Fibroblast of peridontal ligament (primary cell): ENCODE measurements around the gene PDLIM5.
A peak's percentile ranks its signal among the peaks of the same experiment; 100 is the strongest.
"Not testable (repeated sequence)": the region's sequence is repeated elsewhere in the genome, so short reads cannot be mapped to it uniquely, and the experiment has no call there.

Experiments
- DNase-seq: peaks from one replicate; pipeline ENCODE4 v3.0.0-alpha.2; 2010; ENCODE audit errors: extremely low read depth

PDLIM5 gene

GRCh38 chr4:94557632-94558031 is 105.9 kb downstream of the PDLIM5 start:
- not testable (repeated sequence) for DNase-seq

- no peak for DNase-seq
Measured at GRCh38 chr4:94558392-94558904, 106.7 kb downstream of the PDLIM5 start.

DNA sequence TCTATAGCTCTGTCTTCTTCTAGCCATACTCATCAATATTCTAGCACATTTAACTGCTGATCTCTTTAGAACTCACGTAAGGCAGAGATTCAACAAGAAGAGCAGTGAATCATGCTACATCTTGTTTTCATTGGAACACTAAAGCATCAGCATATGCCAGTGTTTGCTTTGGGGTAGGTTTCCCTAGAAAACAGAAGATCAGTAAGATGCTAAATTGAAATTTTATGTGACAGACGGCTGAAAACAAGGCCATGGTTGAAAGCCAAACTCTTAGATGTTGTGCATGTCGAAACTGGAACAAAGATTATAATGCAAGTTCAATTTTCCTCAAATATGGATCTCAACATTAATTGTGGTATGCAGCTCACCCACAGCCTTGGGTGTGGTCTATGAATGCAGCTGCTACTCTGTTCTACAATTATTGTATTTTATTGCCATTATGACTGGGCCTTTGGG is 107.6 kb downstream of the PDLIM5 start:
- peak; percentile 90 for DNase-seq

- peak; percentile 78 for DNase-seq
Measured at GRCh38 chr4:94561249-94562024, 109.7 kb downstream of the PDLIM5 start.

DNA sequence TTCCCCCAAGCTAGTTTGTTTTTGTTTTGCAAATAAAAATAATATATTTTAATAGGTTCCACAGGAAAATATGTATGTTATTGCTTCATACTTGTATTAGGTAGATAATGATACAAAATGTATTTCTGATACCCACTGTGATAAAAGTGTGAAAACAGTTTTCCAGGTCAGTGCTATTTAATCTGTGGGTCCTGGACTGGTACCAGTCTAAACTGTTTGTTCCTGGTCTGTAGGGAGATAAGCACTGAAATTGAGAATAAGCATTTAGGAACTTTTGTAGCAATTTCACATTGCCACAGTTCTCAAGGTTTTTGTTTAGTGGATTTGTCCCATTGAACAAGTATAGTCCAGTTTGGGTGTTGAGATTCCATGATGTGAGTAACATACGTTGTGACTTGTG is 110.5 kb downstream of the PDLIM5 start:
- no peak for DNase-seq

DNA sequence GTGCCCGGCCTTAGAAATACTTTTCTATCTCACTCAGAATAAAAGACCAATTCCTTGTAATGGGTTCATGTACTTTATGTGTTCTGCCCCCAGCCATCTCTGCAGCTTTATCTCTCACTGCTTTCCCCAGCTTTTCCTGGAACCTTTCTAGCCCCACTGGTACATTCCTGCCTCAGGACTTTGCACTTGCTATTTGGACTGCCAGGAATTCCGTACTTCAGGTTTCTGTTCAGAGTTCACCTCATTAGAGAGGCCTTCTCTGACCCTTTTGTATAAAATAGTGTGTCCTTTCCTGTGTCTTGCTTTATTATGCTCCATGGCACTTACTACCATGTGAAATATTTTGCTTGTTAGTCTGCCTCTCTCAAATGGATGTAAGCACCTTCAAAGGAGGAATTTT is 112.5 kb downstream of the PDLIM5 start:
- no peak for DNase-seq

DNA sequence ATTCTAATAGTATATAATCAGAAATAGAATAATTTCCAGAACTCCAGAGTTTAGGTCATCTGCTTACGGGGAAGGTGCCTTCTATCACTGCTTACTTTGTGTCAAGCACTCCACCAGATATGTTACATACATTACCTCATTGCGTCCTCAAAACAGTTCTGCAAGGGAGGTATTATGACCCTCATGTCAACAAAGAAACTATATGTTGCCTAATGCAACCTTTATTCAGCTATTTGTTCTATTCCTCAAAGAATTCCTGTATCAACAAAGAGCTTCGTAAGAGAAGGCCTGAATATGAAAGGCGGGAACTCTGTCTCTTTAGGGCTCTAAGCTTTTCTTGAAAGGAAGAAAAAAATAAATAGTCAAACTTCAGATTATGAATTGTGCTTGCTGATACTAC is 114.7 kb downstream of the PDLIM5 start:
- DNase-seq: no peak

DNA sequence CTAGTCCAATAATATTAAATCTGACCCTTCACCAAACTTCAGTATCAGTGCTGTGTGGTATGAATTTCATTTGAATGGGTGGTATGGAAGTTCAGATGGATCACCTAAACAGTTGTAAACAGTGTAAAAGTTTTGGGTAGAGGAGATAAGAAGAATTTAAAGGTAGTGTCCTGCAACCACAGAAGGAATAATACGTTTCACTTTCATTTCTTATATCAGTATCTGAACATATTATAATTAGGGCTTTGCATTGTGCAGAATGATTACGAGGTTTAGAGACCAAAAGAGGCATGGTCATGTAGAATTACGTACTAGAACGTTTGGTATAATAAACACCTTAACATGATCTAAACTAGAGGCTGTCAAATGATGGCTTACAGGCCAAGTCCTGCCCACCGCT is 116.1 kb downstream of the PDLIM5 start:
- no peak for DNase-seq

DNA sequence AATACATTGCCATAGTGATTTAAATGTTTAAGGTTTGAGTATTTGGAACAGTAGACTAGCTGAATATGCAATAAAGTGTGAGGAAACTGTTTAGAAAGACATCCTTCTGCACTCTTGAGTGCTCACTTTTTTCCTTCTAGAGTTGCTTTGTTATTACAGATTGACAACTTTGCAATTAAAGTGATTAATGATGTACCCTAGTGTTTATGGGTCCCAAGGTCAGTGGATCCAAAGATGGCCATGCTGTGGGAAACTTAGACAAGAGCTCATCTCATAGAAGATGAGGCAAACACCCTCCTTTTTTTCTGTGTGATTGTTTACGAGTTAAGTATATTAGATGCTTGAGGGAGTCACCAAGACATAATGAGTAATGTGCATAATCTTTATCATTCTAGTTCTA is 118.8 kb downstream of the PDLIM5 start:
- no peak for DNase-seq

DNA sequence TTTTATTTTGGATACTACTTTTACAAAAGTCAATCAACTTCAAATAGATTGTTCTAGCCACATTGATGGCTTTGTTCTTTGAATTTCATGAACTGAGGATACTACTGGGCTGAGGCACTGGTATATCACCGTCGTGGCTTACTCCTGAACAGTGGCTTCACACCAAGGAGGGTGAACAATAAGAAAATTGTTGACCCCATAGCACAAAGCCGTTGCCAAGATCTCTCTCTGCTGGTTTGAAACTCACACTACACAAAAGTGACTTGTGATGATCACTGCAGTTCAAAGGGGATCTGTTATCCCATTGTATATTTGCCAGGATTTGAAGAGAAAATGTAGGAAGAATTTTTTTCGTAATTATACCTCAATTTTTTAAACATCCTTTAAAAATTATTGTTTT is 119.6 kb downstream of the PDLIM5 start:
- no peak for DNase-seq

DNA sequence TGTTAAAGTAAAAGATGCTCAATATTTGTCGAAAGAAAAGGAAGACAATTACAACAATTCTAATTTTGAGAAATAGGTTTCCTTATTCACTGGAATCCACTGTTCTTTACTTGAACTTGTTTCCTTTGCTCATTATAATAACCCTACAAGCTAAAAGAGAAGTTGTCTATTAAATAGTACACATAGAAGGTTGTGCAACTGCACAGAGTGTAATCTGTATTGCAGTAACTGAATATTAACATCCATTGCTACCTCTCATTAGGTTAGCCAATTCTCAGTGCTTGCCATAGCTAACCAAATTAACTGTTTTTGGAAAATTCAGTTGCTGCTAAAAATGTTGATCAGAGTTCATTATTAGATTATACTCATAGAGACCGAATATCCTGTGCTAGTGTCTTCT is 120.0 kb downstream of the PDLIM5 start:
- no peak for DNase-seq

DNA sequence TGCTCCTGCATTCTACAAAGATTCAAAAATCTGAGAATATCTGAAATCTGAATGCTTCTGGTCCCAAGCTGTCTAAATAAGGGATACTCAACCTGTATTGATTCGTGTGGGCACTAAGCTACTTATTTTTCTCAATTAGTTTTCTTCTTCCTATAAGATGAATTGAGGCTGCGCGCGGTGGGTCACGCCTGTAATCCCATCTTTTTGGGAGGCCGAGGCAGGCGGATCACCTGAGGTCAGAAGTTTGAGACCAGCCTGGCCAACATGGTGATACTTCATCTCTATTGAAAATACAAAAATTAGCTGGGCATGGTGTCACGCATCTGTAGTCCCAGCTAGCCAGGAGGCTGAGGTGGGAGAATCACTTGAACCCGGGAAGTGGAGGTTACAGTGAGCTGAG is 122.3 kb downstream of the PDLIM5 start:
- no peak for DNase-seq

DNA sequence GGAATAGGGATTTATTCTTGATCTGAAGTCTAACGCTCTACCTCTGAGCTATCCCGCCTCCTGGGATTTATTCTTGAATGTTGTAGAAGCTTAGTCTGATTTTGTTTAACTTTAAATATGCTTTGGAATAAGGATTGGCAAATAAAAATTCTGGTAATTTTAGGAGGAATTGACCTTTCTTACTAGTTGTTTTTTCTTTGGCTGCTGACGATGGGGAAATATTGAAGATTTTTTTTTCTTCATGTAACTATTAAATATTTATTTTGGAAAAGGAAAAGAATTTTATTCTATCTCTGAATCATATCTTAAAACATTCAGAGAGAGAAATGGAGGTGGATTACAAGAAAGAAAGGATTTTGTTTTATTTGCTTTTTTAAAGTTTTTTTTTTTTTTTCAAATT is 122.9 kb downstream of the PDLIM5 start:
- DNase-seq: peak; percentile 54

DNA sequence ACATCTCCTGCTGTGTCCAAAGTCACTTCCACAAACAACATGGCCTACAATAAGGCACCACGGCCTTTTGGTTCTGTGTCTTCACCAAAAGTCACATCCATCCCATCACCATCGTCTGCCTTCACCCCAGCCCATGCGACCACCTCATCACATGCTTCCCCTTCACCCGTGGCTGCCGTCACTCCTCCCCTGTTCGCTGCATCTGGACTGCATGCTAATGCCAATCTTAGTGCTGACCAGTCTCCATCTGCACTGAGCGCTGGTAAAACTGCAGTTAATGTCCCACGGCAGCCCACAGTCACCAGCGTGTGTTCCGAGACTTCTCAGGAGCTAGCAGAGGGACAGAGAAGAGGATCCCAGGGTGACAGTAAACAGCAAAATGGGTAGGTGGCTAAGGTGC is 123.9 kb downstream of the PDLIM5 start:
- DNase-seq: no peak

DNA sequence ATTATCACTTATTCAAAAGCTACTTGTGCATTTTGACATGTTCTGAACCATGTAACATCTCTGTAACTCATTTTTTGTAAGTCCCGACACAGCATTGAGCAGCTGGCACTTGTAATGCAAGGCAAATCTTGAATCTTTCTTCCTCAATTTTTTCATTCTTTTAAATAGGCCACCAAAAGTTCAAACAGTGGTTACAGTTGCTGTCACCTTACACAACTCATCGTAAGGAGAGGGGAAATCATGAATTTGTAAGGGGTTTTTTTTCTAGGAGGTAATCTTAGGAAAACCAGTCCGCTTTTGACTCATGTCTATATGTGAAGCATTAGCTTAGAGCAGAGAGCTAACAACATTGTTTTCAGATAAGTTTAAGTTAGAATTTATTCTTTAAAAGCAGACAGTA is 124.5 kb downstream of the PDLIM5 start:
- no peak for DNase-seq

DNA sequence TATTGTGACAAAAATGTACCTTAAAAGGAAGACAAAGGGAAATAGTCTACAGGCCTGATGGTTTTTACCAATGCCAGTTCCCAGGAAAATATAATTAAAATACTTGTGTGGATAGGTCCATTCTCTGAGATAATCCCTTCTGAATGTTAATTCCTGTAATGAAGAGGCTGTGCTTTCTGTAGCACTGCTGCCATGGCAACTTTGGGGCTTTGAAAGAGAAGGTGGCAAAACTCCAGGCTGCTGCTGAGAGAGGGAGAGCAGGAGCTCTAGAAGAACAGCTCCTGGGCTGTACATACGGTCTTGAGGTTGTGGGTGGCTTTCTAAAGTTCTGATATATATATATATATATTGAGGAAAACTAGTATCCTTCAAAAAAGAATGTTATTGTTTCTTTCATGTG is 125.4 kb downstream of the PDLIM5 start:
- DNase-seq: peak; percentile 82

GRCh38 chr4:94578195-94578594 is 126.5 kb downstream of the PDLIM5 start:
- DNase-seq: no peak

DNA sequence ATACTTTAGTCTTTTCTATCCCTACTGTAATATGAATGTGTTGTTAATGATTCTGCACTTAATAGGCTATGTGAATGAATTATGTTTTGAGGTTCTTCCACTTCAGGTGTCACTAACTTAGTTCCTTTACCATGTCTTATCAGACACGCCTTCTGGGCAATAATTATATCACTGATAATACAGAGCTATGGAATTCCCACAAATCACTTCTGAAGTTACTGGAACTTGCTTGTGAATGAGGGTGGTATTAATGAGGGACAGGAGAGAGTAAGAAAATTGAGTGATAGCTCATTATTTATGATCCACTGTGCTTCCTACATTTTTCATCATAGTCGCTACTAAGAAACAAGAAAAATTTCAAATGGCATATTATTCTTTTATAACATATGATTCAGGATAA is 130.0 kb downstream of the PDLIM5 start:
- DNase-seq: no peak

DNA sequence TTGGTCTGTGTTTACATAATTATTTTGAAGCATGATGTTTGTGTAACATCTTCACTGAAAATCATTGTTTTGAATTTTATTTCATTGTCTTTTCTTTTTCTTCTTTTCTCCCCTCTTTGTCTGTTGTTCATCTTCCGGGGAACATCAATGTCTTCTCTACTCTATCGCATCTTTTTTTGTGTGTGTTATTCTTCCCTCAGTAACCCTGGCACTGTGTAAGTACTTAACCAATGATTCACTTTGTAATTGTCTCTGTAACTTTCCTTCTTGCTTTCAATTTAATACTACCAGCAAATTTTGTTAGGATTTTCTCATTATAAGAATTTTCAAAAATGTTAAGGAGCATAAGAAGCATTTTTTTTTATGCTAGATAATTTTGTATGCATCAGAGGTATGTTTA is 130.8 kb downstream of the PDLIM5 start:
- no peak for DNase-seq

GRCh38 chr4:94583914-94584641 is 132.3 kb downstream of the PDLIM5 start:
- DNase-seq: peak; percentile 30

- peak; percentile 61 for DNase-seq
Measured at GRCh38 chr4:94588896-94589693, 137.4 kb downstream of the PDLIM5 start.

DNA sequence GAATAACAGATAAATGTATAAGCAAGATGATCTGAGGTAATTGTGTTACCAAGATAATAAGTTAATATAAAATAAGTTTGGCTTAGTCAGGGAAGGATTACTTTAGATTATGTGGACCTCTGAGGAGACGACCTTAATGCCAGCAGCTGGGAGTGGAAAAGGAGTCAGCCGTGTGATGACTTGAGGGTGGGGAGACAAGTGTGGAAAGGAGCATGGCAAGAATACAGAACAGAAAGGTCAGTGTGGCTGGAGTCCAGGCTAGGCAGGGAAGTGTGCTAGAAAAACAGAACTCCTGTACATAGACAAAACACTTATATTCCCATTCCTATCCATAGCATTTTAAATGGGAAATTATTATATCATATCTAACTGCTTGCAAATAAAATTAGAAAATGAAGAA is 138.8 kb downstream of the PDLIM5 start:
- DNase-seq: no peak
